Effector CD8-positive, alpha-beta T cell (primary cell): Measurements from ENCODE around the gene FASN.

ENCODE experiments used
- DNase-seq: peaks from one replicate; lab custom pipeline; 2025; lab: John Stamatoyannopoulos, UW

FASN gene

GRCh38 chr17:82088838-82089722, 9.0 kb downstream of the FASN start:
- DNase-seq = no peak

DNA sequence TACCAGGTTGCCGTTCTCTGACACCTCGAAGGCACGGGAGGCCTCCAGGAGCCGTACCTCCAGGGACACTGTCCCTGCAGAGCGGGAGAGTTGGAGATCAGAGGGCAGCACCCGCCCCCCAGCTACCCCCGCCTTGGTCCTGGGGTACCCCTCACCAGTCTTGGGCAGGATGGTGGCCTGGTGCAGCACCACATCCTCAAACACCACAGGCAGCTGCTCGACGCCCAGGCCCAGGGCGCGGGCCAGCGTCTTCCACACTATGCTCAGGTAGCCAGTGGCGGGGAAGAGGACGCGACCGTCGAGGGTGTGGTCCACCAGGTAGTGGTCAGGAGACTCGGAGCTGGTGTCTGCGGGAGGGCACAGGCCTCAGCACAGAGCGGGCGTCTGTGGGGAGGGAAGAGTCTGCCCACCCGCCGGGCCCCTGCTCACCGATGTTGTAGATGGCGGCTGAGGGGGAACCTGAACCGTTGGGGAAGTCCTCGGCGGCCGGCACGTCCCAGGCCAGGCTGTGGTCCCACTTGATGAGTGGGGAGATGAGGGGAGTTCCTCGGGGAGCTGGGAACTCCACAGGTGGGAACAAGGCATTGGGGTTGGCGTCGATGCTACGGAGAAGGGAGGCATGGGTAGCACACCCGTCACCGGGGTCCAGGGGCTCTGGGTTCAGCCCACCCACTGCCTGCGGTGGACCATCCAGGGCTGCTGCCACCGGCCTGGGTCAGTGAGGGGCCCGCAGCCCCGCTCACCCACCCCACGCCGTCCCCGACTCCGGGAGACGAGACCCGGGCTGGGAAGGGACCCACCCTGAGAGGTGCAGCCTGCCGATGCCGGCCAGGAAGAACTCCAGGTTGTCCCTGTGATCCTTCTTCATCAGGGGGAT, 9.8 kb downstream of the FASN start:
- DNase-seq = no peak

GRCh38 chr17:82086941-82087906, 10.8 kb downstream of the FASN start:
- no peak for DNase-seq

DNA sequence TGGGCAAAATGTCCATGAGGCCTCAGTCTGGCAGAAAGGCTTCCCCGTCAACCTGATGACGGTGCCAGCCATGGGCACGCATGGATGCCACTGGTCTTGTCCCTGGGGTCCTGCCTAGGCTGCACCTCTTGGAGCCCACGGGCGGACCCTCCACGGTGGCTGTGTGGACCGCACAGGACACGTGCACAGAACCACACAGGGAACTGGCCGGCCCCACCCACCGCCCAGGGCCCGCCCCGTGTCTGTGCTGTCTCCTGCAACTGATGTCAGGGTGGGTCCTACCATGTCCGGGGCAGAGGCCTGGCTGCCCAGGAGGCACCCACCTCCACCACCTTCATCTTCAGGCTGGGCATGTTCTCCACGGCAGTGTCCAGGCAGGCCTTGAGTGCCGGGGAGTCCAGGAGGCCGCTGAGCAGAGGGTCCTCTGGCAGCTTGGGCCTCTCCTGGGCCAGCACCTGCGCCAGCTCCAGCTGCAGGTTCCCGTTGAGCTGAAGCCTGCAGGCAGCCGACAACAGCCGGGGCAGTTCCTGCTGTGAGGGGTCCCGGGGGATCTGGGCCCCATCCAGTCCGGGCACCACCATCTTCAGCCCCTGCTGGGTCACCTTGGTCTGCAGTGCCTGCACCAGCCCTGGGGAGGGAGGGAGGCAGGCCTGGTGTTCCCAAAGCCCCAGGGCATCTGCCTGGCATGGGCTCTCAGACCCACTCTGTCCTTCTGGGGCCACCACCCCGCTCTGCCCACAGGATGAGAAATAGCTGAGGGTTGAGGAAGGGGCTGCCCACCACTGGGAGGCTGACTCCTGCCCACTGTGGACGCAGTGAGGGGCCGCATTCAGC, 11.9 kb downstream of the FASN start:
- no peak for DNase-seq

DNA sequence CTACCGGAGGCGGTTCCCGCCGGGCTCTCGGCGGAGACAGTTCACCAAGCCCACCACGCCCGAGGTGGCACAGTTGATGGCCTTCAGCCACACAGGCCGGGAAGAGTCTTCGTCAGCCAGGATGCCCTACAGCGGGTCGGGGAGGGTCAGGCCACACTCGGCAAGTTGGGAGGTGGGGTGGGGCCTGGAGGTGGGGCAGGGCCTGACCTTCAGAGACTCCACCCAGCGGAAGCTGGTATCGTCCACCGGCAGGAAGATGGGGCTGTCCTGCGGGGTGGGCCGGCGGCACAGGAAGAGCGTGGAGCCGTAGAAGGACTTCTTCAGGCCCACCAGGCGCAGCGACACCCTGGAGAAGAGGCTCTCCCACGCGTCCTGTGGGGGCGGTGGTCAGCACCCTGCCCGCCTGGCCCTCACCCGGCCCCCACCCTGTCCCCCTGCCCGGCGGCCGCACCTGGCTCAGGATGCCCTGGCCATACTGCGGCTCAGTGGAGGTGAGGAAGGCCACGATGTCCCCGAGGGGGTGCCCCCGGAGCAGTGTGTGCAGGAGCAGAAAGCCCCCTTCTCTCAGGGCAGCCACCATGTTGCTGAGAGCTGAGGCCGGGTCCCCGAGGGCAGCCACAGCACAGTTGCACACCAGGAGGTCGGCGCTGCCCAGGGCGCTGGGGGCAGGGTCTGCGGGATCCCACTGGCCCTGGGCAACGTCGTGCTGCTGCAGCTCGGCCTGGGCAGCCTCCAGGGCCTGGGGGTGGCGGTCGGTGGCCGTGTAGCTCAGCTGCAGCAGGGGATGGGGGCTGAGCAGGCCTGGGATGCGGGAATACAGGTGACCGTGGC, 12.8 kb downstream of the FASN start:
- DNase-seq = no peak

DNA sequence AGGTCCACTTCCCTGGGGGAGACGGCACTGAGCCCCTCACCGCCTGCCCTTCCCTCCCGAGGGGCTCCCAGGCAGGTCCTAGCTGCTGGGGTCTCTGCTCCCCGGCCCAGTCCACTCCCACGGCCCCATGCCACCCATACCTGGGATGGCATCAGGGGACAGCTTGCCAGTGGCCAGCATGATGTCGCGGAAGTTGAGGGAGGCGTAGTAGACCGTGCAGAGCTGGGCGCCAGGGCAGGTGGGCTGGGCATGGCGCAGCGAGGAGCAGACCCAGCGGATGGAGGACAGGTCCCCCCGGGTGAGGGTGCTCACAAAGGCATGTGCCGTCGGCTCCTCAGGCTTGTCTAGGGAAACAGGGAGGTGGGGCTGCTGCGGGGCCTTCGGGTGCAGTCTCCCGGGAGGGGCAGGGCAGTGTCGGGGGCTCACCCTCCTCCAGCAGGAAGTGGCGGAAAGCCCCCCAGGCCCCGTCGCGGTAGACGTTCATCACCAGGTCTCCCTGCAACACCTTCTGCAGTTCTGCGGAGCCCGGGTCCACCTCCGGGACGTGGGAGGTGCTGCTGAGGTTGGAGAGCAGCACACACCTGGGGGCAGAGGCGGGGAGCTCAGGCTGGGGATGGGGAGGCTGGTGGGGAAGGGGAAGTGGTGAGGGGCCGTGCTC, 13.5 kb downstream of the FASN start:
- DNase-seq = no peak

DNA sequence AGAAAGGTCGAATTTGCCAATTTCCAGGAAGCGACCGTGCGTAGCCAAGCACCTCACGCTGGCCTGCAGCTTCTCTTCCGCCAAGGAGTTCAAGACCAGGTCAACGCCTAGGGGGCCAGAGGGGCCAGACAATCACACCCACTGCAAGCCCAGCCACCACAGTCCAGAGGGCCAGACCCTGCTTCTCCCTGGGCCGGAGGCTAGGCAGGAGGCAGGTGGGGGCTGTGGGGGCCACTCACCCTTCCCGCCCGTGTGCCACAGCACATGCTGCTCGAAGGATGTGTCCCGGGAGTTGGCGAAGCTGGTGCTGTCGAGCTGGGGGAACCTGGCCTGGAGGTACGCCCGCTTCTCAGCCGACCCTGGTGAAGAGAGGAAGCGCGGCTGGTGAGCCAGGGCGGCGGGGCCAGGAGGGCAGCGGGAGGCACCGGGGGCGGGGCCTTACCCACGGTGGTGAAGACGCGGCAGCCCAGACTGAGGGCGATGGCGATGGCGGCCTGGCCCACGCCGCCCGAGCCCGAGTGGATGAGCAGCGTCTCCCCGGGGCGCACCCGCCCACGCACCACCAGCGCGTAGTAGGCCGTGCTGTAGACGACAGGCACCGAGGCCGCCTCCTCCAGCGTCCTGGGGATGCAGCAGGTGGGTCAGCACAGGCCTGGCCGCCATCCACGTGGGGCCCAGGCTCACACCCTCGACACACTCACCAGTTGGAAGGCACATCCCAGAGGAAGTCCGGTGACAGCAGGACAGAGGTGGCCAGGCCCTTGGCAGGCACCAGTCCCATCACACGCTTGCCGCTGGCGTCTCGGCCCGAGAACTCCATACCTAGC, 14.3 kb downstream of the FASN start:
- DNase-seq = no peak

GRCh38 chr17:82083009-82083408, 15.0 kb downstream of the FASN start:
- DNase-seq = no peak

DNA sequence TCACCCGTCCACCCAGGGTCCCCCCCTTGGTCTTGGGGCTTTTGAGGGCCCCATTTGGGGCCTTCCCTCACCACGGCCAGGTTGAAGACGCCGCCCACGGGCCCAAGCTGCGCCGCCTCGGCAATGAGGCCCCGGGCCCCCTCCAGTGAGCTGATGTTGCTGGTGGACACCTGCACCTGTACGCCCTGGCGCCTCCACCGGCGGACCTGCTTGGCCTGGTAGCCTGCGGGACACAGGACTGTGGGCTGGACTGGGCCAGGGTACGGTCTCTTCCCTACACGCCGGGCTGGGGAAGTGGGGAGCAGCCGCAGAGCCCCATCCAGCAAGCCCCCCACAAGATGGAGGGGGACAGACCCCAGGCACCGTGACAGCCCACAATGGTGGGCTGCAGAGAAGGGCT, 15.6 kb downstream of the FASN start:
- DNase-seq = no peak

GRCh38 chr17:82081966-82082365, 16.1 kb downstream of the FASN start:
- DNase-seq = no peak

- no peak for DNase-seq
Measured at GRCh38 chr17:82081546-82081945, 16.5 kb downstream of the FASN start.

DNA sequence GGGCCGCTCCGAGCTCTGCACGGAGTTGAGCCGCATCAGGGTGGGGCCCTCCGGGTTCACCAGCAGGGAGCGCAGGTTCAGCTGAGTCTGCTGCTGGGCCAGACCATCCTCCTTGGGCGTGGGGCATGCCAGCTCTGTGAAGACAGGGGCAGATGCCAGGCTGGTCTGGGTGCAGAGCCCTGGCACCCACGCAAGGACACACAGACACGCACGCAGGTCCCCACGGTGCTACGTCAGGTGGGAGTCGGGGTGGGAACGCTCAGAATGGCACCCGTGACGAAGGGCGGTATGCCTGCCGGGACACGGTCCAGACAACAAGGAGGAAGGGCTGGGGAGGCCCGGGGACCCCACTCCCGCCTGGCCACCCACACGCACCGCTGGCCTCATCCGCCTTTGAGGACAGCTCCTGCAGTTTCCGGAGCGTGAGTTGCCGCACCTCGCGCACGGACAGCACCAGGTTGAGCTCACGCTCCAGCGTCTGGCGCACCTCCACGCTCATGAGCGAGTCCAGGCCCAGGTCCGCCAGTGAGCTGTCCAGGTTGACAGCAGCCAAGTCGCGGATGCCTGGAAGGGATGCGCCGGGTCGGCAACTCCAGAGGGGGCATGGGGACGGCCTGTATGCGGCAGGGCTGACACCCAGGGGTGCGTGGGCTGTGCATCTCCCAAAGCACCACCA, 17.1 kb downstream of the FASN start:
- DNase-seq = no peak

DNA sequence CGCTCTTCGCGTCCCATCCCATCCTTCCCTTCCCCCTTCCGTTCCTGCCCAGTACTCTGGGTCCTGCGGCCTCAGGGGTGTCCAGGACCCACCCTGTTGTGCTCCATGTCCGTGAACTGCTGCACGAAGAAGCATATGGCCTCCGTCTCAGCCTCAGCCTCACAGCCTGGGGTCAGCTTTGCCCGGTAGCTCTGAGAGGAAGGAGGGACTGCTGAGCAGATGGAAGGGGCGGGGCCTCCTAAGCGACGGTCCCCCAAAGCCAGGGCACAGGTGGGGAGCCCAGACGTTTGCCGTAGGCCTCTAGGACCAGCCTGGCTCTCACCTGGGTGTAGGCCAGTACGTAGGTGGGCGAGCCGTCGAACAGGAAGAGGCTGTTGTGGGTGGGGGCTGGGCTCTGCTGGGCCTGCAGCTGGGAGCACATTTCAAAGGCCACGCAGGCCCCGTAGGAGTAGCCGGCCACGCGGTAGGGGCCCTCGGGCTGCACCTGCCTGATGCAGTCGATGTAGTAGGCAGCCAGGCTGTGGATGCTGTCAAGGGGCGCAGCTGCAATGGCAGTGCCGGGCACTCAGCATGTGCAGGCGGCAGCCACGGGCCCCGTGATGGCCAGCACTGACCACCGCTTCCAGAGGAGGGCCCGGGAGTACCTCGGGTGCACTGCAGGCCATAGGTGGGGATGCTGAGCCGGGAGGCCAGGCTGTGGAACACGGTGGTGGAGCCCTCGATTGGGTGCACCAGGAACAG, 17.8 kb downstream of the FASN start:
- DNase-seq = no peak

DNA sequence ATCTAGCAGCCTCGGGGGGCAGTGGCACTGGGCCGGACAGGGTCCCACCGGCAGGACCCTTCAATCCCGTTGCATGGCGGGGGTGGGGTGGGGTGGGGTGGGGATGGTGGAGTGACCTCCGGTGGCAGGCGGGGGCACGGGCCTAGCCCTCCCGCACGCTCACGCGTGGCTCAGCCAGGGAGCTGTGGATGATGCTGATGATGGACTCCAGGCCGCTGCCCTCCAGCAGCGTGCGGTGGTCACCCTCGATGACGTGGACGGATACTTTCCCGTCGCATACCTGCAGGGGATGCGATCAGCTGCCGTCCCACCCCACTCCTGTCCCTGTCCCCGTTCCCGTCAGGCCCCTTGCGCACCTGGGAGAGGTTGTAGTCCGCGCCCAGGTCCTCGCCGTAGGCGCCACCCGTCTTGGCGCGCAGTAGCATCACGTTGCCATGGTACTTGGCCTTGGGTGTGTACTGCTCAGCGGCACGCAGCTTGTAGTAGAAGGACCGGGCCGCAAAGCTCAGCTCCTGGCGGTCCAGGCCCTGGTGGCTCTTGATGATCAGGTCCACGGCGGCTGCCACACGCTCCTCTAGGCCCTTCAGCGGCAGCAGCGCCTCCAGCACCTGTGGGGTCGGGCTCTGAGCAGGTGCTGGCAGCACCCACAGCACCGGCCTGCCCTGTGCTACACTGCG, 18.9 kb downstream of the FASN start:
- no peak for DNase-seq

DNA sequence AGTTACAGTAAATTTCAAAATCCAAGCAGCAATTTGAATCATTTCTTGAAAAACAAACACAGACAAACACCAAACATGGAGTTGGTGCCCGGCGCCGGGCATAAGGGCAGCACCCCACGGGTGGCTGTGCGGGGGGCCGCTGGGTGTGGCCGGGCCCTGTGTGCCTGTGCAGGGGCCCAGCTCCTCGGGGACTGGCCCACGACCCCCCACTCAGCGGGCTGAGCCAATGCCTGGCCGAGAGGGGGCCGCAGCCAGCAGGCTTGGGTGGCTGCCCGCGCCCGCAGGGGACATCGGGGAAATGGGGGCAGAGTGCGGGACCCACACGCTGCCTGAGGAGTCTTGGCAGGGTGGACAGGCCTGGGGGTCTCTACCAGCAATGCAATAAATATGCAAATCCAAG, 19.6 kb downstream of the FASN start:
- no peak for DNase-seq

DNA sequence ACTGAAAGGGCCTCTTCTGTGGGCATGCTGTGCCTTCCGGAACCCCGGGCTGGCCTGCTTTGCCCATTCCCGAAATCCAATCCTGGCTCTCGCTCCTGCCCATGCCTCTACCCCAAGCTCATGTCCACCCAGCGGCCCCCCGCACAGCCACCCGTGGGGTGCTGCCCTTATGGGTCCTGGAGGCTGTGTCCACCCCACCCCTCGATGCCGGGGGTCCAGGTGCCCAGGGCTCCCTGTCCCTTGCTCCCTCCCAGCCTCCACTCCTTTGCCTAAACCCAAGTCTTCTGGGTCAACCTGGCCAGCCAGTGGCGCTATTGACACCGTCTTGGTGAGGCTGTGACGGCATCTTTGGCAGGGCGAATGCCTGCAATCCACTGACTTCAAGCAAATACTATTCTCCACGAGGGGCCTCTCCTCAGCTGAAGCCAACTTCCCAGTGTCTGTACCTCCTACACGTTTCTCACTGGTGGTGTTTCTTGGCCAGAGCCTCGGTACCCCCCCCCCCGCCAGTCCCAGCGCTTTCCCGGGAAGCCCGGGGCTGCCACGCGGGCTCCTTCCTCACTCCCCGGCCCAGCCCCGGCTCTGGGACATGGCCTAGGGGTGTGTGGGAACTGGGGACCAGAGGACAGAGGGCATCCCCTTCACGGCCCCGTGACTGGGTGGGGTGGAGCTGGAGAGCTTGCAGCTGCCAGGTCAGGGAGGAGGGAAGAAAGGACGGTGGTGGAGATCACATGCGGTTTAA, 20.2 kb downstream of the FASN start:
- no peak for DNase-seq
